CD4-positive, alpha-beta T cell treated with Interferon alpha-2 for 1 hour (primary cell): ENCODE results near the gene TP53TG3F.
"Not testable (repeated sequence)": the region's sequence is repeated elsewhere in the genome, so short reads cannot be mapped to it uniquely, and the experiment has no call there.

Experiments
- DNase-seq, 2 donors: peaks; one replicate each; pipeline ENCODE4 v3.0.0-alpha.2; 2020 to 2022

TP53TG3F gene, protein sequence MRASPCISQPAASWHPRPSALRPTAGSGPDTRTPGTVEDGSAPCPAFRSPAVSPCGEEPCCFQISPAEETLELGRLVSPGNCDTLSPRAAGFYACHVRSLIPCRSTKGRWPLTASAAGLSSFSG

DNA sequence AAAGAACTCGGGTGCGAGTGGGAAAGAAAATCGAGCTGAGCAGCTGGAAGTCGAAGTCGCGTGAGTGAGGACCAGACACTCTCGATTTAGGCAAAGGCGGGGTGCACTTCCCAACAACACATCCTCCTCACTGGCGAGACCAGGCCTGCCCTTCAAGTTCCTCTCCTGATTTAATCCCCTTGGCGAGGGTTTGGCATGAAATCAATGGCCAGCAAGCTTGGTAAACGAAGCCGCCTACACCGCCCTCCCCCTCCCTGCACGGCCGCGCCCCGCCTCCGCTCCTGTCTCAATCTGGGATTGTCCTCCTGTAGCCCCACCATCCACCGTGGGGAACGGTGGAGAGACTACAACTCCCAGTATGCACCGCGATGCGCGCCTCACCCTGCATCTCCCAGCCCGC is at the start of gene TP53TG3F:
TP53TG3F (plus strand) TSS at position 301 of the 400 bp plus-strand sequence; CDS start at position 369, 68 bp downstream.
- DNase-seq: not testable (repeated sequence)

- not testable (repeated sequence) for DNase-seq
Measured at GRCh38 chr16:33491611-33492010, 32.2 kb downstream of the TP53TG3F start.

DNA sequence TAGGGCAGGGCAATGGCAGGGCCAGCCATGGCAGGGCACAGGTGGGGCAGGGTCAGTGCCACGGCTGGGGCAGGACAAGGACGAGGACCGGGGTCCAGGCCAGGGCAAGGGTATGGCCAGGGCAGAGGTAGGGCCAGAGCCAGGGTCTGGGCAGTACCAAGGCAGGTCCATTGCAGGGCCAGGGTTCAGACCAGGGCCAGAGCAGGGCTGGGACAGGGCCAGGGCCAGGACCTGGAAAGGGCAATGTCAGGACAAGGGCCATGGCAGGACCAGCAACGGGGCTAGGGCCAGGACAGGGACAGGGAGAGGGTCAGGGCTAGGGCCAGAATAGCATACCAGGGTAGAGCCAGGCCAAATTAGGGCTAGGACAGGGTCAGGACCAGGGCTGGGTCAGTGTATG is 47.8 kb downstream of the TP53TG3F start:
- not testable (repeated sequence) for DNase-seq

DNA sequence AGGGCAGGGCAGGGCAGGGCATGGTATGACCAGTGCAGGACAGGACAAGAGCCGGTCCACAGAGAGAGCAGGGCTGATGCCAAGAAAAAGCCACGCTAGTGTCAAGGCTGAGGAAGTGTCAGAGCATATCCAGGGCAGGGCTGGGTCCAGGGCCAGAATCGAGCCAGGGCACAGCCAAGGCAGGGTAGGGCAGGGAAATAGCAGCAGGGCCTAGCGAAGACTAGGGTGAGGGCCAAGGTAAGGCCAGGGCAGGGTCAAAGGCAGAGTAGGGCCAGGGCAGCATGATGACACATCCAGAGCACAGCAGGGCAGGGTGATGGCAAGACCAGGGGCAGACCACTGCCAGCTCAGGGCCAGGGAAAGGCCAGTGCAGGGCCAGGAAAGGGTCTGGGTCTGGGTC is 49.7 kb downstream of the TP53TG3F start:
- DNase-seq: not testable (repeated sequence)

- not testable (repeated sequence) for DNase-seq
Measured at GRCh38 chr16:33509906-33510305, 50.5 kb downstream of the TP53TG3F start.
